GM12892 (cell line): ENCODE results near the gene PPM1E.
A peak's percentile ranks its signal among the peaks of the same experiment; 100 is the strongest.
"Not testable (repeated sequence)": the region's sequence is repeated elsewhere in the genome, so short reads cannot be mapped to it uniquely, and the experiment has no call there.

Source experiments
- DNase-seq: peaks from one replicate; pipeline ENCODE4 v3.0.0; 2011; ENCODE audit not compliant: insufficient read length
- FAIRE-seq: peaks from 2 replicates; lab custom pipeline; 2011; peaks lifted over from hg19 to GRCh38; lab: Jason Lieb, UNC
- POLR2A ChIP-seq: IDR thresholded peaks from 2 replicates; pipeline ENCODE4 v1.6.1; 2011; ENCODE audit warnings: low read depth, low read length, control low read depth
- POLR2AphosphoS5 ChIP-seq: IDR thresholded peaks from 2 replicates; pipeline ENCODE4 v1.6.1; 2011; ENCODE audit warnings: low read depth, low read length, control low read depth
- TAF1 ChIP-seq: IDR thresholded peaks from 2 replicates; pipeline ENCODE4 v1.6.1; 2011; ENCODE audit warnings: low read depth, mild to moderate bottlenecking, control low read depth, low read length, borderline replicate concordance

Gene PPM1E

GRCh38 chr17:58753026-58753425 lies 2.6 kb upstream of the PPM1E start:
- TF ChIP-seq POLR2A = no peak
- TF ChIP-seq POLR2AphosphoS5 = no peak
- no peak for TF ChIP-seq TAF1
- no peak for FAIRE-seq
- DNase-seq = no peak

GRCh38 chr17:58755269-58755576 lies 431 bp upstream of the PPM1E start:
- no peak for FAIRE-seq
- no peak for DNase-seq
- no peak for TF ChIP-seq TAF1
- TF ChIP-seq POLR2AphosphoS5 = no peak
- no peak for TF ChIP-seq POLR2A

- DNase-seq = peak; percentile 33
- no peak for FAIRE-seq
- TF ChIP-seq POLR2AphosphoS5 (no peak), TAF1 (no peak), POLR2A (no peak)
Observed at GRCh38 chr17:58756246-58757161, 850 bp downstream of the PPM1E start.

- no peak for FAIRE-seq
- TF ChIP-seq POLR2A = no peak
- no peak for TF ChIP-seq POLR2AphosphoS5
- no peak for TF ChIP-seq TAF1
- DNase-seq = no peak
Observed at GRCh38 chr17:58757162-58757613, 1.5 kb downstream of the PPM1E start.

- DNase-seq = no peak
- no peak for FAIRE-seq
- no peak for TF ChIP-seq TAF1
- no peak for TF ChIP-seq POLR2AphosphoS5
- no peak for TF ChIP-seq POLR2A
Observed at GRCh38 chr17:58758890-58759289, 3.2 kb downstream of the PPM1E start.

GRCh38 chr17:58759522-58759921 lies 3.9 kb downstream of the PPM1E start:
- no peak for FAIRE-seq
- TF ChIP-seq TAF1 (no peak), POLR2AphosphoS5 (no peak), POLR2A (no peak)

GRCh38 chr17:58760248-58760647 lies 4.6 kb downstream of the PPM1E start:
- no peak for FAIRE-seq
- TF ChIP-seq POLR2AphosphoS5 (no peak), TAF1 (no peak), POLR2A (no peak)
- no peak for DNase-seq

More at GRCh38 chr17:58759522-58759921, 3.9 kb downstream of the PPM1E start:
- DNase-seq = no peak

GRCh38 chr17:58763263-58763662 lies 7.6 kb downstream of the PPM1E start:
- no peak for FAIRE-seq
- TF ChIP-seq POLR2AphosphoS5 (no peak), POLR2A (no peak), TAF1 (no peak)

GRCh38 chr17:58764373-58764772 lies 8.7 kb downstream of the PPM1E start:
- no peak for FAIRE-seq
- DNase-seq = no peak
- TF ChIP-seq TAF1 = no peak
- no peak for TF ChIP-seq POLR2A
- TF ChIP-seq POLR2AphosphoS5 = no peak

More at GRCh38 chr17:58763263-58763662, 7.6 kb downstream of the PPM1E start:
- DNase-seq = no peak

GRCh38 chr17:58778482-58778881 lies 22.8 kb downstream of the PPM1E start:
- FAIRE-seq, DNase-seq: not testable (repeated sequence)

- DNase-seq (no peak), FAIRE-seq (no peak)
- TF ChIP-seq POLR2A (no peak), POLR2AphosphoS5 (no peak), TAF1 (no peak)
Observed at GRCh38 chr17:58779446-58779845, 23.8 kb downstream of the PPM1E start.

- FAIRE-seq (no peak), DNase-seq (no peak)
- no peak for TF ChIP-seq POLR2A
- no peak for TF ChIP-seq TAF1
- no peak for TF ChIP-seq POLR2AphosphoS5
Observed at GRCh38 chr17:58783380-58783779, 27.7 kb downstream of the PPM1E start.
